NCI-H82 (cell line): ENCODE results near the gene ZNF14.
"Not testable (repeated sequence)": the region's sequence is repeated elsewhere in the genome, so short reads cannot be mapped to it uniquely, and the experiment has no call there.

Source experiments
- DNase-seq: peaks from one replicate; lab custom pipeline; 2025; lab: John Stamatoyannopoulos, UW

ZNF14 gene

GRCh38 chr19:19746286-19747213 lies 13.6 kb upstream of the ZNF14 start:
- peak; percentile 21 for DNase-seq

- no peak for DNase-seq
Observed at GRCh38 chr19:19745496-19746285, 12.8 kb upstream of the ZNF14 start.

GRCh38 chr19:19744641-19745040 lies 11.7 kb upstream of the ZNF14 start:
- DNase-seq = no peak

- DNase-seq = not testable (repeated sequence)
Observed at GRCh38 chr19:19743921-19744320, 11.0 kb upstream of the ZNF14 start.

- DNase-seq = no peak
Observed at GRCh38 chr19:19743176-19743575, 10.3 kb upstream of the ZNF14 start.

GRCh38 chr19:19742773-19743172 lies 9.9 kb upstream of the ZNF14 start:
- no peak for DNase-seq

GRCh38 chr19:19741184-19741583 lies 8.3 kb upstream of the ZNF14 start:
- DNase-seq = no peak

- no peak for DNase-seq
Observed at GRCh38 chr19:19740755-19741154, 7.8 kb upstream of the ZNF14 start.

- DNase-seq = no peak
Observed at GRCh38 chr19:19738564-19738963, 5.7 kb upstream of the ZNF14 start.

- DNase-seq = no peak
Observed at GRCh38 chr19:19737559-19738332, 4.8 kb upstream of the ZNF14 start.

- no peak for DNase-seq
Observed at GRCh38 chr19:19721896-19722295, 11.0 kb downstream of the ZNF14 start.

- no peak for DNase-seq
Observed at GRCh38 chr19:19719798-19720197, 13.1 kb downstream of the ZNF14 start.

- no peak for DNase-seq
Observed at GRCh38 chr19:19711934-19712828, 20.7 kb downstream of the ZNF14 start.

GRCh38 chr19:19711306-19711933 lies 21.5 kb downstream of the ZNF14 start:
- no peak for DNase-seq

GRCh38 chr19:19710506-19710905 lies 22.4 kb downstream of the ZNF14 start:
- no peak for DNase-seq

- no peak for DNase-seq
Observed at GRCh38 chr19:19704836-19705235, 28.1 kb downstream of the ZNF14 start.

- DNase-seq = not testable (repeated sequence)
Observed at GRCh38 chr19:19700493-19700892, 32.4 kb downstream of the ZNF14 start.

- no peak for DNase-seq
Observed at GRCh38 chr19:19697589-19697988, 35.3 kb downstream of the ZNF14 start.

- DNase-seq = no peak
Observed at GRCh38 chr19:19696386-19696785, 36.5 kb downstream of the ZNF14 start.

- no peak for DNase-seq
Observed at GRCh38 chr19:19691683-19692082, 41.2 kb downstream of the ZNF14 start.

- not testable (repeated sequence) for DNase-seq
Observed at GRCh38 chr19:19689023-19689422, 43.9 kb downstream of the ZNF14 start.
